WTC11 (cell line): ENCODE data around the gene UBE2N. TPM values are rescaled to one million over a fixed set of nuclear protein-coding genes. Genes with fewer than 3 reads are reported as not detected.

Source experiments
- ATAC-seq: fragments of 200-7000 bp; cut with Tn5 transposase; 2 replicates; pipeline ENCODE4 v1.10.0; 2021; ENCODE audit warnings: mild to moderate bottlenecking, moderate library complexity
- CTCF ChIA-PET: fragments of 300-600 bp; sonication (Branson Sonifier 250); formaldehyde crosslinking; loops from one replicate; lab custom pipeline; 2021; ENCODE audit warnings: antibody characterized with exemption; lab: Charles Lee
- POLR2A ChIA-PET: fragments of 350-600 bp; sonication (Branson Sonifier 250); formaldehyde crosslinking; loops from one replicate; lab custom pipeline; 2021; ENCODE audit warnings: antibody characterized with exemption; lab: Charles Lee
- DNase-seq: peaks from one replicate; pipeline ENCODE4 v3.0.0; 2021; ENCODE audit warnings: low spot score
- H3K27ac Mint-ChIP-seq: 2 replicates; pipeline ENCODE4 v1.8.0; 2021; ENCODE audit warnings: mixed read lengths
- H3K27me3 Mint-ChIP-seq: 2 replicates; pipeline ENCODE4 v1.8.0; 2021; ENCODE audit warnings: low read depth, mild to moderate bottlenecking, moderate library complexity, mixed read lengths
- H3K36me3 Mint-ChIP-seq: 2 replicates; pipeline ENCODE4 v1.8.0; 2021; ENCODE audit warnings: mixed read lengths
- H3K4me1 Mint-ChIP-seq: 2 replicates; pipeline ENCODE4 v1.8.0; 2022; ENCODE audit warnings: mixed read lengths
- H3K4me3 Mint-ChIP-seq: 2 replicates; pipeline ENCODE4 v1.8.0; 2021; ENCODE audit warnings: mild to moderate bottlenecking, moderate library complexity, mixed read lengths
- H3K9me3 Mint-ChIP-seq: 2 replicates; pipeline ENCODE4 v1.8.0; 2021; ENCODE audit warnings: mixed read lengths
- ATF1 ChIP-seq: sonication (generic); formaldehyde crosslinking; IDR thresholded peaks from 2 replicates; pipeline ENCODE4 v1.8.1; 2023; ENCODE audit warnings: mild to moderate bottlenecking, moderate library complexity, missing genetic modification reagents
- CBFB ChIP-seq: sonication (generic); formaldehyde crosslinking; IDR thresholded peaks from 2 replicates; pipeline ENCODE4 v1.8.1; 2022; ENCODE audit warnings: mild to moderate bottlenecking, low read depth, missing genetic modification reagents
- ELF4 ChIP-seq: sonication (generic); formaldehyde crosslinking; IDR thresholded peaks from 2 replicates; pipeline ENCODE4 v1.8.1; 2022; ENCODE audit warnings: low read depth, mild to moderate bottlenecking, moderate library complexity, missing genetic modification reagents
- EMX1 ChIP-seq: fragments of 250-450 bp; sonication (Bioruptor Pico); IDR thresholded peaks from 2 replicates; pipeline ENCODE4 v1.8.0; 2021; ENCODE audit warnings: mild to moderate bottlenecking
- ETV6 ChIP-seq: sonication (generic); formaldehyde crosslinking; IDR thresholded peaks from 2 replicates; pipeline ENCODE4 v1.8.1; 2022; ENCODE audit warnings: mild to moderate bottlenecking, missing genetic modification reagents
- GTF2I ChIP-seq: fragments of 250-450 bp; sonication (Bioruptor Pico); conservative IDR thresholded peaks from 2 replicates; pipeline ENCODE4 v1.4.0; 2021; ENCODE audit warnings: mild to moderate bottlenecking
- IRF2 ChIP-seq: sonication (generic); formaldehyde crosslinking; IDR thresholded peaks from 2 replicates; pipeline ENCODE4 v1.8.0; 2022; ENCODE audit warnings: low read depth, missing genetic modification reagents, borderline replicate concordance
- JAZF1 ChIP-seq: fragments of 250-450 bp; sonication (Bioruptor Pico); IDR thresholded peaks from 2 replicates; pipeline ENCODE4 v1.9.0; 2021; ENCODE audit warnings: moderate library complexity, mild to moderate bottlenecking, inconsistent platforms
- MYBL2 ChIP-seq: sonication (generic); formaldehyde crosslinking; IDR thresholded peaks from 2 replicates; pipeline ENCODE4 v1.8.1; 2023; ENCODE audit warnings: mild to moderate bottlenecking, moderate library complexity, missing genetic modification reagents
- NR1H2 ChIP-seq: sonication (generic); formaldehyde crosslinking; IDR thresholded peaks from 2 replicates; pipeline ENCODE4 v1.9.0; 2021; ENCODE audit warnings: mild to moderate bottlenecking, moderate library complexity, missing genetic modification reagents
- SOX15 ChIP-seq: fragments of 250-450 bp; sonication (Bioruptor Pico); IDR thresholded peaks from 2 replicates; pipeline ENCODE4 v1.9.0; 2021; ENCODE audit warnings: mild to moderate bottlenecking
- TEAD1 ChIP-seq: sonication (generic); formaldehyde crosslinking; IDR thresholded peaks from 2 replicates; pipeline ENCODE4 v1.8.0; 2022; ENCODE audit warnings: mild to moderate bottlenecking, missing genetic modification reagents
- ZBTB21 ChIP-seq: sonication (generic); formaldehyde crosslinking; IDR thresholded peaks from 2 replicates; pipeline ENCODE4 v1.8.1; 2023; ENCODE audit warnings: mild to moderate bottlenecking, missing genetic modification reagents, borderline replicate concordance
- ZNF121 ChIP-seq: sonication (generic); formaldehyde crosslinking; IDR thresholded peaks from 2 replicates; pipeline ENCODE4 v1.8.0; 2023; ENCODE audit warnings: missing genetic modification reagents
- ZNF138 ChIP-seq: sonication (generic); formaldehyde crosslinking; conservative IDR thresholded peaks from 2 replicates; pipeline ENCODE4 v1.8.1; 2022; ENCODE audit warnings: mild to moderate bottlenecking, moderate library complexity, missing genetic modification reagents
- ZNF219 ChIP-seq: sonication (generic); formaldehyde crosslinking; IDR thresholded peaks from 2 replicates; pipeline ENCODE4 v1.8.0; 2023; ENCODE audit warnings: missing genetic modification reagents, mild to moderate bottlenecking, borderline replicate concordance
- ZNF396 ChIP-seq: fragments of 250-450 bp; sonication (Bioruptor Pico); IDR thresholded peaks from 2 replicates; pipeline ENCODE4 v1.8.0; 2021; ENCODE audit warnings: mild to moderate bottlenecking, moderate library complexity, borderline replicate concordance
- total RNA-seq: library from RNA; stranded (reverse); gene quantifications from 3 replicates; pipeline ENCODE4 v1.2.3, GENCODE V29; 2021
- TF ChIP-seq, protein P1 (sequence below): fragments of 200-600 bp; IDR thresholded peaks from 2 replicates; pipeline ENCODE4 v1.8.0; 2022; ENCODE audit warnings: antibody characterized with exemption
- TF ChIP-seq, protein P2 (sequence below): sonication (generic); formaldehyde crosslinking; conservative IDR thresholded peaks from 2 replicates; pipeline ENCODE4 v1.8.1; 2022; ENCODE audit warnings: mild to moderate bottlenecking, missing genetic modification reagents
- TF ChIP-seq, protein P3 (sequence below): sonication (generic); formaldehyde crosslinking; IDR thresholded peaks from 2 replicates; pipeline ENCODE4 v1.8.1; 2022; ENCODE audit warnings: mild to moderate bottlenecking, moderate library complexity, missing genetic modification reagents
- TF ChIP-seq, protein P4 (sequence below): sonication (generic); formaldehyde crosslinking; IDR thresholded peaks from 2 replicates; pipeline ENCODE4 v1.8.1; 2022; ENCODE audit warnings: low read depth, missing genetic modification reagents, borderline replicate concordance
- TF ChIP-seq, protein P5 (sequence below): sonication (generic); formaldehyde crosslinking; IDR thresholded peaks from 2 replicates; pipeline ENCODE4 v1.8.1; 2023; ENCODE audit warnings: mild to moderate bottlenecking, missing genetic modification reagents
- TF ChIP-seq, protein P6 (sequence below): sonication (generic); formaldehyde crosslinking; IDR thresholded peaks from 2 replicates; pipeline ENCODE4 v1.8.0; 2022; ENCODE audit warnings: mild to moderate bottlenecking, missing genetic modification reagents

Gene UBE2N
- total RNA-seq, 1 experiment from 2014 or later: 195 TPM

DNA sequence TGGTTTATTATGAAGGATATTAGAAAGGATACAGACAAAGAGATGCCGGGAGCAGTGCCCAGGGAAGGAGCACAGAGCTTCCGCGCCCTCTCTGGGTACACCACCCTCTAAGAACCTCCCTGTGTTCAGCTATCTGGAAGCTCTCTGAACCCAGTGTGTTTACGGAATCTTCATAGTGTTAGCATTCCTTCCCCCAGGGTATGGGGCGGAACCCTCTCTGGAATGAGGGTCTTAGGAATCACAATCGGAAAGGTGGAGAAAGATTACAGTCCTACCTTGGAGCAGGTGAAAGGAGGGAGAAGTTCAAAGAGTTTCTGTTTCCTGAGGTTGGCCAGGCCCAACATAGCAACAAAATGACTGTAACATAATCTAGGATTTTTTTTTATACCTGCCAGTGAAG lies 70.8 kb downstream of the UBE2N start:
- peak; percentile 61; the same call in 1 of the 2 replicates for TF ChIP-seq TEAD1 (CRISPR knock-in tag)
- TF ChIP-seq NR1H2: no peak
- TF ChIP-seq ZBTB21: no peak
- TF ChIP-seq, protein P1, sequence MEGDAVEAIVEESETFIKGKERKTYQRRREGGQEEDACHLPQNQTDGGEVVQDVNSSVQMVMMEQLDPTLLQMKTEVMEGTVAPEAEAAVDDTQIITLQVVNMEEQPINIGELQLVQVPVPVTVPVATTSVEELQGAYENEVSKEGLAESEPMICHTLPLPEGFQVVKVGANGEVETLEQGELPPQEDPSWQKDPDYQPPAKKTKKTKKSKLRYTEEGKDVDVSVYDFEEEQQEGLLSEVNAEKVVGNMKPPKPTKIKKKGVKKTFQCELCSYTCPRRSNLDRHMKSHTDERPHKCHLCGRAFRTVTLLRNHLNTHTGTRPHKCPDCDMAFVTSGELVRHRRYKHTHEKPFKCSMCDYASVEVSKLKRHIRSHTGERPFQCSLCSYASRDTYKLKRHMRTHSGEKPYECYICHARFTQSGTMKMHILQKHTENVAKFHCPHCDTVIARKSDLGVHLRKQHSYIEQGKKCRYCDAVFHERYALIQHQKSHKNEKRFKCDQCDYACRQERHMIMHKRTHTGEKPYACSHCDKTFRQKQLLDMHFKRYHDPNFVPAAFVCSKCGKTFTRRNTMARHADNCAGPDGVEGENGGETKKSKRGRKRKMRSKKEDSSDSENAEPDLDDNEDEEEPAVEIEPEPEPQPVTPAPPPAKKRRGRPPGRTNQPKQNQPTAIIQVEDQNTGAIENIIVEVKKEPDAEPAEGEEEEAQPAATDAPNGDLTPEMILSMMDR: no peak
- no peak for TF ChIP-seq IRF2
- peak; percentile 81 for ATAC-seq
- peaks cover 4% of the 10 kb centered on the region; the same call in 1 of the 2 replicates for H3K36me3 Mint-ChIP-seq
- peaks cover 10% of the 10 kb centered on the region for H3K9me3 Mint-ChIP-seq
- peak overlapping the region; percentile 61 for H3K27ac Mint-ChIP-seq
- H3K4me3 Mint-ChIP-seq: no peak overlapping the region
- CTCF ChIA-PET: no interaction called here
- peaks cover 56% of the 10 kb centered on the region for H3K4me1 Mint-ChIP-seq
- POLR2A ChIA-PET: no interaction called here
- DNase-seq: peak; percentile 37
- H3K27me3 Mint-ChIP-seq: no peaks in the 10 kb centered on the region

DNA sequence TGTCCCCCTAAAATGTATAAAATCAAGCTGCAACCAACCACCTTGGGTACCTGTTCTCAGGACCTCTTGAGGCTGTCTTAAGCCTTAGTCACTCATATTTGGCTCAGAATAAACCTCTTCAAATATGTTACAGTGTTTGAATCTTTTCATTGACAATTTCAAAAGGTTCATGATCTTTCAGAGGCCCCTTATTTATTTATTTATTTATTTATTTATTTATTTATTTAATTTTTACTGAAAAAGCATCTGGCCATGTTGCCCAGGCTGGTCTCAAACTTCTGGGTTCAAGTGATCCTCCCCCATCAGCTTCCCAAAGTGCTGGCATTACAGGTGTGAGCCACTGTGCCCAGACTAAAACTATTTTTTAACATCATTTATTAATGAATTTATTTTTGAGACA lies 72.2 kb downstream of the UBE2N start:
- peaks cover 46% of the 10 kb centered on the region for H3K4me1 Mint-ChIP-seq
- peak overlapping the region; percentile 71 for H3K27ac Mint-ChIP-seq
- POLR2A ChIA-PET: no interaction called here
- H3K9me3 Mint-ChIP-seq: peaks cover 10% of the 10 kb centered on the region
- no peaks in the 10 kb centered on the region for H3K27me3 Mint-ChIP-seq
- H3K4me3 Mint-ChIP-seq: peak overlapping the region; percentile 2; the same call in 1 of the 2 replicates
- no peak for DNase-seq
- TF ChIP-seq ZNF219 (no peak), MYBL2 (CRISPR knock-in tag) (no peak), CBFB (CRISPR knock-in tag) (no peak), ETV6 (CRISPR knock-in tag) (no peak), SOX15 (CRISPR knock-in tag) (no peak), TEAD1 (CRISPR knock-in tag) (no peak)
- TF ChIP-seq, protein P2, sequence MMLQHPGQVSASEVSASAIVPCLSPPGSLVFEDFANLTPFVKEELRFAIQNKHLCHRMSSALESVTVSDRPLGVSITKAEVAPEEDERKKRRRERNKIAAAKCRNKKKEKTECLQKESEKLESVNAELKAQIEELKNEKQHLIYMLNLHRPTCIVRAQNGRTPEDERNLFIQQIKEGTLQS (CRISPR knock-in tag): no peak
- no peak for ATAC-seq
- peaks cover 4% of the 10 kb centered on the region; the same call in 1 of the 2 replicates for H3K36me3 Mint-ChIP-seq
- CTCF ChIA-PET: interaction anchor here (0.6 kb wide), 1 partner anchor 85 kb away, joined by 4 read pairs; no protein-coding TSS in a partner anchor

DNA sequence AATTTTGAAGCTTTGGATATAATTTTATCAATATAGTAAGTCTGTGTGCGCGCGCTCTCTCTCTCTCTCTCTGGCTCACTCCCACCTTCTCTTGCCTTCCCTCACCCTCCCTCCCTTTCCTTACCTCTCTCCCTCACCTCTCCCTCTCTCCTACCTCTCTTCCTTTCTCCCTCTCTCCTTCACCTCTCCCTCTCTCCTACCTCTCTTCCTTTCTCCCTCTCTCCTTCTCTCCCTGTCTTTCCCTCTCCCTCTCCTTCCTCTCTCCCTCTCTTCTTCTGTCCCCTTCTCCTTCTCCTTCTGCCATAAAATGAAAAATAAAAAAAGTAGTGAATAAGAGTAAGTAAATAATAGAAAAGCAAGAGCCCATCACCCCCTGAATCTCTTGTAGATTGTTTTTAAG lies 73.0 kb downstream of the UBE2N start:
- no peak for DNase-seq
- Mint-ChIP-seq H3K27ac (peak overlapping the region; percentile 71), H3K36me3 (peaks cover 4% of the 10 kb centered on the region; the same call in 1 of the 2 replicates), H3K9me3 (peaks cover 10% of the 10 kb centered on the region), H3K4me3 (peak overlapping the region; percentile 2; the same call in 1 of the 2 replicates), H3K27me3 (no peaks in the 10 kb centered on the region), H3K4me1 (peaks cover 39% of the 10 kb centered on the region)
- POLR2A ChIA-PET: interaction anchor here (0.6 kb wide), 1 partner anchor 239 kb away, joined by 3 read pairs; no protein-coding TSS in a partner anchor
- peak; percentile 61 for ATAC-seq
- CTCF ChIA-PET: no interaction called here
- TF ChIP-seq EMX1 (CRISPR knock-in tag): no peak
- TF ChIP-seq, protein P3, sequence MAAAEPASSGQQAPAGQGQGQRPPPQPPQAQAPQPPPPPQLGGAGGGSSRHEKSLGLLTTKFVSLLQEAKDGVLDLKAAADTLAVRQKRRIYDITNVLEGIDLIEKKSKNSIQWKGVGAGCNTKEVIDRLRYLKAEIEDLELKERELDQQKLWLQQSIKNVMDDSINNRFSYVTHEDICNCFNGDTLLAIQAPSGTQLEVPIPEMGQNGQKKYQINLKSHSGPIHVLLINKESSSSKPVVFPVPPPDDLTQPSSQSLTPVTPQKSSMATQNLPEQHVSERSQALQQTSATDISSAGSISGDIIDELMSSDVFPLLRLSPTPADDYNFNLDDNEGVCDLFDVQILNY (CRISPR knock-in tag): no peak
- TF ChIP-seq, protein P4, sequence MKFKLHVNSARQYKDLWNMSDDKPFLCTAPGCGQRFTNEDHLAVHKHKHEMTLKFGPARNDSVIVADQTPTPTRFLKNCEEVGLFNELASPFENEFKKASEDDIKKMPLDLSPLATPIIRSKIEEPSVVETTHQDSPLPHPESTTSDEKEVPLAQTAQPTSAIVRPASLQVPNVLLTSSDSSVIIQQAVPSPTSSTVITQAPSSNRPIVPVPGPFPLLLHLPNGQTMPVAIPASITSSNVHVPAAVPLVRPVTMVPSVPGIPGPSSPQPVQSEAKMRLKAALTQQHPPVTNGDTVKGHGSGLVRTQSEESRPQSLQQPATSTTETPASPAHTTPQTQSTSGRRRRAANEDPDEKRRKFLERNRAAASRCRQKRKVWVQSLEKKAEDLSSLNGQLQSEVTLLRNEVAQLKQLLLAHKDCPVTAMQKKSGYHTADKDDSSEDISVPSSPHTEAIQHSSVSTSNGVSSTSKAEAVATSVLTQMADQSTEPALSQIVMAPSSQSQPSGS: no peak
- no peak for TF ChIP-seq ZNF396 (CRISPR knock-in tag)
- TF ChIP-seq ATF1: no peak
- TF ChIP-seq ZNF138: no peak
- TF ChIP-seq, protein P5, sequence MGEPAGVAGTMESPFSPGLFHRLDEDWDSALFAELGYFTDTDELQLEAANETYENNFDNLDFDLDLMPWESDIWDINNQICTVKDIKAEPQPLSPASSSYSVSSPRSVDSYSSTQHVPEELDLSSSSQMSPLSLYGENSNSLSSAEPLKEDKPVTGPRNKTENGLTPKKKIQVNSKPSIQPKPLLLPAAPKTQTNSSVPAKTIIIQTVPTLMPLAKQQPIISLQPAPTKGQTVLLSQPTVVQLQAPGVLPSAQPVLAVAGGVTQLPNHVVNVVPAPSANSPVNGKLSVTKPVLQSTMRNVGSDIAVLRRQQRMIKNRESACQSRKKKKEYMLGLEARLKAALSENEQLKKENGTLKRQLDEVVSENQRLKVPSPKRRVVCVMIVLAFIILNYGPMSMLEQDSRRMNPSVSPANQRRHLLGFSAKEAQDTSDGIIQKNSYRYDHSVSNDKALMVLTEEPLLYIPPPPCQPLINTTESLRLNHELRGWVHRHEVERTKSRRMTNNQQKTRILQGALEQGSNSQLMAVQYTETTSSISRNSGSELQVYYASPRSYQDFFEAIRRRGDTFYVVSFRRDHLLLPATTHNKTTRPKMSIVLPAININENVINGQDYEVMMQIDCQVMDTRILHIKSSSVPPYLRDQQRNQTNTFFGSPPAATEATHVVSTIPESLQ (CRISPR knock-in tag): no peak
- no peak for TF ChIP-seq ELF4
- TF ChIP-seq, protein P6, sequence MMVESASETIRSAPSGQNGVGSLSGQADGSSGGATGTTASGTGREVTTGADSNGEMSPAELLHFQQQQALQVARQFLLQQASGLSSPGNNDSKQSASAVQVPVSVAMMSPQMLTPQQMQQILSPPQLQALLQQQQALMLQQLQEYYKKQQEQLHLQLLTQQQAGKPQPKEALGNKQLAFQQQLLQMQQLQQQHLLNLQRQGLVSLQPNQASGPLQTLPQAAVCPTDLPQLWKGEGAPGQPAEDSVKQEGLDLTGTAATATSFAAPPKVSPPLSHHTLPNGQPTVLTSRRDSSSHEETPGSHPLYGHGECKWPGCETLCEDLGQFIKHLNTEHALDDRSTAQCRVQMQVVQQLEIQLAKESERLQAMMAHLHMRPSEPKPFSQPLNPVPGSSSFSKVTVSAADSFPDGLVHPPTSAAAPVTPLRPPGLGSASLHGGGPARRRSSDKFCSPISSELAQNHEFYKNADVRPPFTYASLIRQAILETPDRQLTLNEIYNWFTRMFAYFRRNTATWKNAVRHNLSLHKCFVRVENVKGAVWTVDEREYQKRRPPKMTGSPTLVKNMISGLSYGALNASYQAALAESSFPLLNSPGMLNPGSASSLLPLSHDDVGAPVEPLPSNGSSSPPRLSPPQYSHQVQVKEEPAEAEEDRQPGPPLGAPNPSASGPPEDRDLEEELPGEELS: no peak
- no peak for TF ChIP-seq JAZF1 (CRISPR knock-in tag)
- no peak for TF ChIP-seq ETV6 (CRISPR knock-in tag)
- TF ChIP-seq ZNF121 (CRISPR knock-in tag): no peak
- TF ChIP-seq GTF2I (CRISPR knock-in tag): no peak
- no peak for TF ChIP-seq TEAD1 (CRISPR knock-in tag)
